DMS53 treated with DMSO at 0.1 percent for 48 hours (cell line): ENCODE data around the gene DNAJC1.

ENCODE experiments used
- DNase-seq: peaks from one replicate; lab custom pipeline; 2025; ENCODE audit not compliant: unreplicated experiment; lab: John Stamatoyannopoulos, UW

The DNAJC1 gene

DNA sequence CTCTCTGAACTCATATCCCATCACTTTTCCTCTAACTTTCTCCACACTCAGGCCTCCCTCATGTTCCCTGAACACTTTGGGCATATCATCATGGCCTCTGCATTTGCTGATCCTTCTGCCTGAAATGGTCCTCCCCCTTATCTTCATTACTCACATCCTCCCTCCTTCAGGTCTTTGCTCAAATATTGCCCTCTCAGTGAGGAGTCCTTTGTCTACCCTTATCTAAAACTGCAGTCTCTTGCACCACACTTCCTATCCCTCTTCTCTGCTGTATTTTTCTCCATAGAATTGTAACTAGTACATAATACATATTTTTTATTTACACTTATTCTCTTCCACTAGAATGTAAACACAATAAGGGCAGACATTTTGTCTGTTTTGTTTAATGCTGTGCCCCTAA lies 41.7 kb downstream of the DNAJC1 start:
- DNase-seq = no peak

DNA sequence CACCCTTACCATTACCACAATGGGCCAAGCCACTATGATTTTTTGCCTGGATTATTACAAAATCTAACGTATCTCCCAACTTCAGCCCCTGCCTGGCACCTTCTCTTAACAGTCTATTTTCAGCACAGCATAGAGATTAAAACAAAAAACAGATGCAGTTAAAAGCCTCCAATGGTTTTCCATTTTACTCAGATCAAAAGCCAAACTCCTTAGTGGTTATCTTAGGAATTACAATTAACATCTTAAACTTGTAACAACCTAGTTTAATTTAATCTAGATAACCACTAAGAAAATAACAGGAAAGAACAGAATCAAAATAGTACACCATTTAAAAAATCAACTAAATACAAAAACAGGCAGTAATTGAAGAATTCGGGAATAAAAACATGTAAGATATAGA lies 43.5 kb downstream of the DNAJC1 start:
- no peak for DNase-seq

DNA sequence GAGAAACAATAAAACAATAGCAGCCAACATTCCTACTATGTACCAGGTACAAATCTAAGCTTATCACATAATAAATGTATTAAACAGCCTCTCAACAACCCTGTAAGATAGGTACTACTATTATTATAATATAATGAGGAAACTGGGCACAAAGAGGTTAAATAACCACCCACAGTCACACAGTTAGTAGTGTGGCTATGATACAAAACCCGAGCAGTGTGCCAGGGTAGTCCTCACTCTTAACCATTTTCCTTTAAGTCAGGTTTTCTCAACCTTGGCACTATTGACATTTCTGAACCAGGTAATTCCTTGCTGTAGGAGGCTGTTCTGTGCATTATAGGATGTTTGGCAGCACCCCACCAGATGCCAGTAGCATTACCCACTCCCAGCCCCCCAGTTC lies 48.8 kb downstream of the DNAJC1 start:
- no peak for DNase-seq

DNA sequence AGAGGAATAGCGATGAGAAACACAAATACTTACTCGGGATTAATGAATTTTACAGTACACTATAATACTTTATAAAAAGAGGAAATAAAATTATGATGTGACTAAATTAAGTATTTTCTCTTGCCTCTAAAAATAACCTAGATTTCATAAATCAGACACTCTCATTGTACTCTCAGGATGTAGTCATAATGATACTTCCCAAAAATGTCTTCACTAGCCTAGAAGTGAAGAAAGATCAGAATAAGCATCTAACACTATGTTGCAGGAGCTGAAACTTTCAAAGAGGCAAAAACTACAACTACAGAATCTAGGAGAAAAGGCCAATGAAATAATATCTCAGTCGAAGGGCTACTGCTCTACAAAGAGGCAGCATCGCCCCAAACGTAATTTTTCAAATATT lies 49.4 kb downstream of the DNAJC1 start:
- no peak for DNase-seq

DNA sequence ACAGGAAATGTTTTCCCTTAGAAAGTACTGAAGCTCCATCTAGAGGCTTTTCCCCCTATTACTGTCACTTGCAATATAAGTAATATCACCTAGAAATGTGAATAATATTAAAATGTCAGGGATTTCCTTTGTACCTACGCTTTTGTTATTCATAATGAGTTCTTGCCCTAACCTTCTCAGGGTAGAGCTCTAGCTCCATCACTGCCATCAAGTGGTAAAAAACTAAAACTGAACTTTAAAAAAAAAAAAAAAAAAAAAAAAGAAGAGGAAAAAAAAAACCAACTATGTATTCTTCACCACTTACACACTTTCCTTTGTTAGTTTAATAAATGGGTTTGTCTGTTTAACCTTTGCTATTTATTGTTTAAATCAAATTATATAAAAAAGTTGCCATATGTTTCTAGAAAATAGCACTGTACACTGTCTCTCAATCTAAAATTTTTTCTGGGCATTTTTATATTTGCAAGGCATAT lies 49.9 kb downstream of the DNAJC1 start:
- peak; percentile 73 for DNase-seq

DNA sequence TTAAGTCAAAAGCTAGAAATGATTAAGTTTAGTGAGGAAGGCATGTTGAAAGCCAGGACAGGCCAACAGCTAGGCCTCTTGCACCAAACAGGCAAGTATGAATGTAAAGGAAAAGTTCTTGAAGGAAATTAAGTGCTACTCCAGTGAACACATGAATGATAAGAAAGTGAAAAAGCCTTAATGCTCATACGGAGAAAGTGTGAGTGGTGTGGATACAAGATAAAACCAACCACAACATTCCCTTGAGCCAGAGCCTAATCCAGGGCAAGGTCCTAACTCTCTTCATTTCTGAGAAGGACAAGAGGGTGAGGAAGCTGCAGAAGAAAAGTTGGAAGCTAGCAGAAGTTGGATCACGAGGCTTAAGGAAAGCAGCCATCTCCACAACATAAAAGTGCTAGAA lies 53.0 kb downstream of the DNAJC1 start:
- no peak for DNase-seq

DNA sequence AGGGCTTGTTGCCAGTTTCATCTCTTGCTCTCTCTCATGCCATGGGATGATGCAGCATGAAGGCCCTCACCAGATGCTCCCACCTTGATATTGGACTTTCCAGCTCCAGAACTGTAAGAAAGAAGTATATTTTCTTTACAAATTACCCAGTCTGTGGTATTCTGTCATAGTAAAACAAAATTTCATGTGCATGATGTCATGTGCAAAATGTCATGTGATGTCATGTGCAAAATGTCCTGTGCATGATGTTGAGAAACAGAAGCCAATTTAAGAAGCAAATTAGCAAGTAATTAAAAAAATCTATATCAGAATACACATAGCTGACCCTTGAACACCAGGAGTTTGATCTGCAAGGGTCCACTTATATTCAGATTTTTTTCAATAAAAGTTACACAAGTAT lies 56.6 kb downstream of the DNAJC1 start:
- no peak for DNase-seq

DNA sequence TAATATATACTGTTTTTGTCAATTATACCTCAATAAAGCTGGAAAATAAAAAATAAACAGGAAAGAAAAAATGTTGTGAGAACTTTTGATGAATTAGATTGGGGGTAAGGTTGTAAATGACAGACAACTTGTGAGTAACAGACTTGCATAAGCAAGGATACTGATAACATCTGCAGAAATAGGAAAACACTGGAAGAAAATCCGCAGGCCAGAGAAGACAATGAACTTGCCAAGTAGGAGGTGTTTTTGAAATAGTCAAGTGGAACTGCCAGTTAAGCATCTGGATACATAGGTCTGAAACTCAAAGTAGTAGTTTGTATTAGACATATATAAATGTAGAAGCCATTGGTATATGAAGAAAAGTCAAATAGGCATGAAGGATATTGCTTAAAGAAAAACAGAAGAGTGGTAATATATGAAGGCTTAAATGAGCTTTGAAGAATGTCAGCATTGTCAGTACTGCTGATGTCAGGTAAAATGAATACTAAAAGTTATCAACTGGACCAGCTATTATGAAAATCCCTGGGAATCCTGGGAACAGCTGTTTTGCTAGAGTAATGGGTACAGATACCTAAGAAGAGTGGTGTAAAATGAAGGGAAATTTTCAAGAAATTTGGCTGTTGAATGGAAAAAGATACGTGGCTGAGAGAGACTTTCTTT lies 58.7 kb downstream of the DNAJC1 start:
- DNase-seq = no peak

DNA sequence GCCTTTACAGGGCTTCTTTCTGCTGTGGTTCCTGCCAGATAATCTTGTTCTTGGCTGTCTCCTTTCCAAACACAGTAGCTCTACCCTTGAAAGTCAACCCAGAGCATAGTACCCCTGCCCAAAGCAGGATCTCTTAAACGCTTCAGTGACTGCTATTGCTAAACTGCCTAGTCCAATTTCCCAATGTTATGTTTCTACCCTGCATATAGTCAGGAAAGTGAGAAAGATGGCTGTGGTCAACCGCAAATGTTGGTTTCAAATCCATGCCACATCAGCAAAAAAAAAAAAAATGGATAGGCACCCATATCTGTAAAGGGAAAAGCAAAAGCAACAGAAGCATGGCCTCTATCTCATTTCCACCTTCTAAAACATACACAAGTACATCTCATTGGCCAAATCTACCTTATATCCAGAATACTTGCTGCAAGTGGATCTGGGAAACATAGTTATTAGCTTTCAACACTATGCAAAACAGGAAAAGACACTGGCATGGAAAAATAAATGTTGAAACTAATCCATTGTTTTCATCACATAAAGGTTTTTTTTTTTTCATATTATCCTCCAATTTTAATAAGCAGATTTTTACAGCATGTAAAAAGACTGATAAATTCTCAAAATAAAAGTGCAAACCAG lies 59.8 kb downstream of the DNAJC1 start:
- no peak for DNase-seq

DNA sequence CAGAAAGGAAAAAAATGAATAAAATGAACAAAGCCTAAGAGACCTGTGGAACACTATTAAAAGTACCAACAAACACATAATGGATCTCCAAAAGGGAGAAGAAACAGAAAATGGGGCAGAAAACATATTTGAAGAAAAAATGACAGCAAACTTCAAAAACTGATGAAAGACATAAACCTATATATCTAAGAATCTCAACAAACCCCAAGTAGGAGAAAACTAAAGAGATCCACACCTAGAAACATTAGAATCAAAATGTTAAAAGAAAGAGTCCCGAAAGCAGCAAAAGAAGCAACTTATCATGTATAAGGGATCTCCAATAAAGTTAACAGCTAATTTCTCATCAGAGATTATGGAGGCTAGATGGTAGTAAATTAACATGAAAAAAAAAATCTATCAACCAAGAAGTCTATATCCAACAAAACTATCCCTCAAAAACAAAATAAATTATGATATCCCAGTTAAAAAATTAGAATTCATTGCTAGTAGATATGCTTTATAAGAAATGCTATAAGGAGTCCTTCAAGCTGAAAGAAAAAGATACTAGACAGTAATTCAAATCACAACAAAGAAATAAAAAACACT lies 68.0 kb downstream of the DNAJC1 start:
- no peak for DNase-seq

DNA sequence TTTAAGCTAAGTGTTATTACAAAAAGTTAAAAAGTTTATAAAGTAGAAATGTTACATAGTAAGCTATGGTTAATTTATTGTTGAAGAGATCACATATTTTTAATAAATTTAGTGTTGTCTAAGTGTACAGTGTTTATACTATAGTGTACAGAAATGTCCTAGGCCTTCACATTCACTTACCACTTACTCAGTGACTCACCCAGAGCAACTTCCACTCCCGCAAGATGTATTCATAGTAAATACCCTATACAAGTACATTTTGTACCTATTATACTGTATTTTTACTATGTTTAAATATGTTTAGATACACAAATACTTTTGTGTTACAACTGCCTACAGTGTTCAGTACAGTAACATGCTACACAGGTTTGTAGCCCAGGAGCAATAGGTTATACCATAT lies 69.2 kb downstream of the DNAJC1 start:
- no peak for DNase-seq

DNA sequence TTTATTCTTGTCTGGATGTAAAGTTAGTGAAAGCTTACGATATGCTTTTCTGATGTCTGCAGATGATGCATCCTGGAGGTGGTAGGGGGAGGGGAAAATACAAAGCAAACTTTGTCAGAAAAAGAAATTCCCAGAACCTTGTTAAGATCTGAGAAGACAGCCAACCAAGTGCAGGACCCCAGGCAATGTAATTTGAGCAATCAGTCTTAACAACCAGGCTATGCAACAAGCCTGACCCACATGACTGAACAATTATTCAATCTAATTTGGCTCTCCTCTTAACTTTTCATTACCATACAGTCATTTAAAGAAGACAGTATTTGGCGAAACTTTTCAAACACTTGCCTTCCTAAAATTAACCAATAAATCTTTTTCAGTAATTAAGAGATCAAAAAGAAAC lies 74.5 kb downstream of the DNAJC1 start:
- DNase-seq = no peak

DNA sequence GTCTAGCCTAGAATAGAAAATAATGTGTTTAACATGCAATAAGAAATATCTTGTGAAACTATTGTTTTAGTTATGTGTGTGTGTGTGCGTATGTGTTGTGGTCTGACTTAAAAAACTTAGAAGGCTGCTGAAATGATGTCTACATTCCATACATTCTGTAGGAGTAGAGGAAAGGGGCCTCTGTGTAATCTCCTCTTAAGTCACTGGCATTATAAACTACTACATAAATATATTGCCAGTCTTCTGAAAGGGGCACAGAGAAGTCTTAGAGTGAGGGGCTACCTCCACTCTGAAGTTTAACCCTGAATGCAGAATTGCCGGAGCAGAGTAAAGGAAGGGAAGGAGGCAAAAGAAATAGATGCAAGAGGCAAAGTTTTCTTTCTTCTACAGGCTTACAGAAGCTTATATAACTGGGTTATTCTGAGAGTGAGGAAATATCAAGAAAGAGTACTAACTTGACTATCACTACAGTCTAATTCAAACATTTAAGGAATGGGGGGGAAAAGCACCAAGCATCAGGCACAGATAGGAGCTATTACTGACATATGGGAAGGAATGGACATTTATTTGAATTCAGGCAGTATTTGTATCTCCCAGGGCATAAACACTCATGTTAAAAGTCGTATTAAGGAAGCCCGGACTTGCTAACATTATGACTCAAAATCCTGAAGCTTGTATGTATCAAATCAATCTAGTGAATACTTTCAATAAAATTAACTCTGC lies 75.7 kb downstream of the DNAJC1 start:
- no peak for DNase-seq

DNA sequence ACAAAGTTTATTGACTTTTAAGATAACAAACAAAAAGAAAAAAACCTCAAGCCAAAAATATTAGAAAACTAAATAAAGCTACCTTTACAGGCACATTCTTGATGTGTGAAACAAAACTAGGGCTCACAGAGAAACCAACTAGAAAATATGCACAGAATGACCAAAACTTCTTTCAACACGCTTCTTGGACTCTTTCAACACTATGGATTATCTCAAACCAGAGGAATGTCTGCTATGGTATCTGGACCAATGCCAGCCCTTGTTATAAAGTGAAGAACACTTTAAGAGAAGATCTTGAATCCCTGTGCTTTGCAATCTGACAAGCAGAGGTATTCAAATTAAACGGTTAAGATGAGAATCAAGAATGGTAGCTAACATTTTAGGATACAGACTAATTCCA lies 76.6 kb downstream of the DNAJC1 start:
- no peak for DNase-seq

DNA sequence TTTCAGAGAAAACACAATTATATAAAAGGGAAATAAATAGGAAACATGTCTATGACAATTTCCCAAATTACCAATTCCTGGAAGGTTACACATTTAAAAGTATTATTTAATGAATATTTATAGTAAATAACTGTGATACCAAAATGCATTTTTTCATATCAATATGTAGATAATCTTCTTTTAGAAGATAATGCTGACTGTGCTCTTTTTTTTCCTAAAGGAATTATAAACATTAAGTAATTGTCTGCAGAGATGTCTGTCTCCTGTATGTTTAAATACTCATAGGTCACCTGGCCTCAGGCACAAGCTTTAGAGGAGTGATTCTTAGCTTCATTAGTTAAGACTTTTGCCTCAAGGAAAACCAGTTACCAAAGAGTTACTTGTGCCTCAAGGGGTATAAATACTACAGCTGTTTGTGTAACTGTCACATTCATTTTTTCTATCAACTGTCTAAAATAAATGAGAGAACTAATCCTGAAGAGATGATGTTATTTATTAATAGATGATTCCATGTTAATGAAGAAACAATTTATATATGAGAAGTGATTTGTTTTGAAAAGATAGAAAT lies 77.1 kb downstream of the DNAJC1 start:
- no peak for DNase-seq

DNA sequence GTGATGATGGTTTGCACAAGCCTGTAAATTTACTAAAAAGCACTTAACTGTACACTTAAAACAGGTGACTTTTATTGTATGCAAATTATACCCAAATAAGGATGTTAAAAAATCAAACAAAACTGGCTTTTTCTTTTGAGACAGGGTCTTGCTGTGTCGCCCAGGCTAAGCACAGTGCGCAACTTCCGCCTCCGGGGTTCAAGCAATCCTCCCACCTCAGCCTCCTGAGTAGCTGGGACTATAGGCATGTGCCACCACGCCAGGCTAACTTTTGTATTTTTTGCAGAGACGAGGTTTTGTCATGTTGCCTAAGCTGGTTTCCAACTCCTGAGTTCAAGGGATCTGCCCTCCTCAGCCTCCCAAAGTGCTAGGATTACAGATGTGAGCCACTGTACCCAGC lies 77.7 kb downstream of the DNAJC1 start:
- DNase-seq = no peak

DNA sequence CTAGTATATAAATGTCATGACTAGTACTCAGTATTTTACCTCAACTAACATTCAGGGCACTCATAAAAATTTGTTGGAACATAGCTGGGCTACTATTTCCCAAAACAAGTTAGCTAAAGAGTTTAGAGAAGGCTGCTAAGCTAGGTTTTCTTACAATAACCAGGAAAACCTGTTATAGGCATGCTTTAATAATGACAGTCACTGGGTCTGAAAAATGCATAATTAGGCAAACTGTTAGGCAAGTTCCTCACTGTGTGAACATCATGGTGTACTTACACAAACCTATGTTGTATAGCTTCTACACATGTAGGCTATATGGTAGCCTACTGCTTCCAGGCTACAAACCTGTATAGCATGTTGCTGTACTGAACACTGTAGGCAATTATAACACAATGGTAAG lies 79.0 kb downstream of the DNAJC1 start:
- DNase-seq = no peak

DNA sequence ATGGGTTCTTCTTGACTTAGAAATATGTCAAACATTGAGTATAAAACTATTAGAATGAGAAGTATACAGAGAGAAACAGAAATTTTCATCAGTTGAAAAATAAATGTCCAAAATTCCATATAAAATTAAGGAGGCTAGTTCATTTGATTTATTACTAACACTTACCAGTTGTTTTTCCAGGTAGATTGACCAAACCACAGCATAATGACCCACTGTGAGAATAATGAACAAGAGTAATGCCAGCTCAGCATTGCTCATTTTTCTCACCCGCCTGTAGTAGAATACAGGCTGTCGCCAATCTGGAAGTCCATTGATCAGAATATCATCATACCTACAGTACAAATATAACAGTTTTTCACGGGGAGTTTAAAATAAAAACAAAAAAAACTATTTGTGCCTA lies 82.9 kb downstream of the DNAJC1 start:
- DNase-seq = no peak

DNA sequence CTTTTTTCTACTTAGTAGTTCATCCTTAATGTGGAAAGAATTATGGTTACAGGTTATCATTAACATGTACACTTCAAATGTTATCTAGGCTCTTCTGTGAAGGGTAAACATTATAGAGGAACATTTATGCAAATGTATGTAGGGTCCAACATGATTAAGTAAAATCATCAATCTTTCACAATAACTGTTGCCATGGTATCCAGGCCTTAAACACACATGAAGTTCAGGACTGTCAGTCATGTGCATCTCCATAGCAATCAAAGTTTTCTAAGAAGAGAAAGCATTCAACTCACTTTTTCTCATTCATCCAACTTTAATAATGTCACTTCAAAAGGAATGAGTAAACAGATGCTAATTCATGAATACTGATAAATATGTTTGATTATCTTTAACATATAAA lies 83.6 kb downstream of the DNAJC1 start:
- DNase-seq = no peak

DNA sequence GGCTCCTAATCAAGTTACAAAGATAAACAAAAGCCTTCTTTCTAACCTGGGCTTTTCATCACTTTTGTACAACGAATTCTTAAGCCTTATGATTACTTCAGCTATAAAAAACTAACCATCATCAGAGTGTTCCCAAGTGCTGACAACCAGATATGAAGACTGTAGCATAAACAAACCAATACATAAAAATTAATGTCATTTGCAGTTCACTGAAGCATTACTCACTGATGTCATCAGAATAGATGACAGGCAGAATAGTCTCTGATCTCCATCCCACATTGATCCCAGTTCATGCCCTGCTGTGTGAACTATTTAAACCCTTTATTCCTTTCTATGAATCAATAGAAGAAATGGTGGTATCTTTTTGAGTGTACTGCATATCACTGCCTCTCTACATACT lies 84.4 kb downstream of the DNAJC1 start:
- no peak for DNase-seq

DNA sequence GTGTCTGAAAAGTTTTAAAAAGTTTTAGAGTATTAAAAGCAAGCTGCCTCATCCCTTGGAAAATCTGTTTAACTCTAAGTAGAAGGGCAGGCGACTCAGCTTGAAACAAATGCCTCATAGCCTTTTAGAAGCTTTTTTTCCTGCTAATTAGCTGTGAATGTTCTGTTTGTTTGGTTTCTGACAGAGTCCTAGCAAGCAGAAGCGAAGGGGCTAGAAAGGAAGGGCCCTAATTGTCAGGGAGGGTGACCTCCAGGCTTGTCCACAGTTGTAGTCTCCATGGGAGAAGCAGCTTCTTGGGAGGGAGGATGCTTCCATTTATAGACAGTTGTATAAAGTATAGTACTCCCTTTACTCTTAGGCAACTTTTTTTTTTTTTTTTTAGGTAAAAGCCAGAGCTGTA lies 90.9 kb downstream of the DNAJC1 start:
- no peak for DNase-seq

DNA sequence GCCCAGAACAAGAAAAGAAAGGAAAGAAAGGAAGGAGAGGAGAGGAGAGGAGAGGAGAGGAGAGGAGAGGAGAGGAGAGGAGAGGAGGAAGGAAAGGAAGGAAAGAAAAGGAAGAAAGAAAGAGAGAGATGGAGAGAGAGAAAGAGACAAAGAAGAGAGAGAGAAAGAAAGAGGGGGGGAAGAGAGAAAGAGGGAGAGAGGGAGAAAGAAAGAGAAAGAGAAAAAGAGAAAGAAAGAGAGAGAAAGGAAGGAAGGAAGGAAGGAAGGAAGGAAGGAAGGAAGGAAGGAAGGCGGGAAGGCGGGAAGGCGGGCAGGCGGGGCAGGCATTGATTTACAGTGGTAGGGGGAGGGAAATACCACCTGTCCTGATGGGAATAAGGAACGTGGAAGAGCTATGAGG lies 92.7 kb downstream of the DNAJC1 start:
- DNase-seq = no peak
